SIG-M5 (cell line): ENCODE results near the gene EPB41L4A.

ENCODE experiments used
- DNase-seq: peaks from one replicate; lab custom pipeline; 2025; lab: John Stamatoyannopoulos, UW

Gene EPB41L4A

GRCh38 chr5:112353678-112354077, 65.4 kb downstream of the EPB41L4A start:
- no peak for DNase-seq

- DNase-seq: no peak
Measured at GRCh38 chr5:112351225-112351624, 67.9 kb downstream of the EPB41L4A start.

- DNase-seq: no peak
Measured at GRCh38 chr5:112350626-112351025, 68.5 kb downstream of the EPB41L4A start.

GRCh38 chr5:112349371-112349770, 69.7 kb downstream of the EPB41L4A start:
- no peak for DNase-seq

DNA sequence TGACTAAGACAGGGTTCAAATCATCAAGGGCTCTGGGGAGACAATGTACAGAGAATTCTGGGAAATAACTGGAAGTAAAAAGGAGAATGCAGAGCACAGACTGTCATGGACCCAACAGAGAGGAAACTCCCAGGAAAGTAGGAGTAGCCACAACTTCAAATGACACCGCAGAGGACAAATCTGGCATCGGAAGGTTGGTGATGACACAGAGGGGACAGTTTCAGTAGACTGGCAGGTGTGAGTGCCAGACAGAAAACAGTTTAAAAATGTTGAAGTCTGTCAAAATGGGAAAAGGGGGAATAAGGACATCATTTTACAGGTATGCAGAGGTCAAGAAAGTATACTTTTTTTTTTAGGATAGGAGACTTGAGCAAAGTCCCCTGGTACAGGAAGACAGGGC, 70.2 kb downstream of the EPB41L4A start:
- no peak for DNase-seq

DNA sequence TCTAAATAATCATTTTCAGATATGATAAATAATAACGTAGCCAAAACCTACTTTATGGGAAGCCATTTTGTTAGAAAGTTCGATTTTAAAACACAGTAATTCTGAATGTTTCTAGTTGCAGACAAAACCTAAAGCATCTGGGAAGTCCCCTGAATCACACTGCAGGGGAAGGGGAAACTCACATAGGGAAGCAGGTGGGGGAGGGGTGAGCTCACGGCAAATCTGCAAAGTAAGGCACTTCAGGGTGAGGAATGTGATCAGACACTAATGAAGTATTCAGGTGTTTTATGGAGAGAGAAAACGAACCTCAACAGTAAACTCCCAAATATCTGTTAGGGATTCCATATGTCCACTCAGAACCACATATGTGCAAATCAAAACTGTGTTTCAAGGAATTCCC, 70.7 kb downstream of the EPB41L4A start:
- no peak for DNase-seq

DNA sequence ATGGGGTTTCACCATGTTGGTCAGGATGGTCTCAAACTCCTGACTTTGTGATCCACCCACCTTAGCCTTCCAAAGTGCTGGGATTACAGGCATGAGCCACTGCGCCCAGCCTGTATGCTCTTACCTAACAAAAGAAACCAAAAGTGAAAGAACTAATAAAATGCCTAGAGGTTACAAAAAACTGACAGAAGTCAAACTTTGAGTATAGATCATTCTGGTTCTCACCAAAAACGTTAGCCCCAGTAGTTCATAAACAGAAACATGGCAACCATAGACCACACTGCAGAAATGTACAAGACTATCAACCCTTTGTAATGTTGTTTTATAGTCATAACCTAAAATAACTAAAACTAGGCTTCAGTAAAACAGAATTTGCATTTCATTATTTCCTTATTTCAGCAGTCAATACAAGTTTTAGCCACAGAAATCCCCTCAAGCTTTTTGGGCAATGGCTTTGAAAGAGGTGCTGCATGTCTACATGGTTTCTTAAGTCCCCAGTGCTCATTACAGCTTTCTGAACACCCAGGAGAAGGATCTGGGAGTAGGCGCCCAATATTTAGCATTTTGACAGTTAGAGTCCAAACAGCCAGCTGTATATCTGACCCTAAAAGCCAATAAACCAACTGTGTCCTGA, 72.5 kb downstream of the EPB41L4A start:
- no peak for DNase-seq

DNA sequence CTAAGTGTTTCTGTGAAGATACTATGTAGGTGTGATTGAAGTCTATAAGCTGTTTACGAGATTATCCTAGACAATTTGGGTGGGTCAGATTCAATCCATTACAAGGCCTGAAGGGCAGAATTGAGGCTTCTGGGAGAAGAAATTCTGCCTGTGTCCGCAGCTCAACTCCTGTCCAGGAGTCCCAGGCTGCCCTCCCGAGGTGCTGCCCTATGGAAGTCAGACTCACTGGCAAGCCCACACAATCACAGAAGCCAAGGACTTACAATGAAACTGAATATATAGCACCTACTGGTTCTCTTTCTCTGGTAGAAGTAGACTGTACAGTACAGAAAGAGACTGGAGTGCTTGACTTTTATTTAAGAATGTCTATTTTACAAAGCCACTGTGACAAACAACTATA, 74.5 kb downstream of the EPB41L4A start:
- DNase-seq: no peak

DNA sequence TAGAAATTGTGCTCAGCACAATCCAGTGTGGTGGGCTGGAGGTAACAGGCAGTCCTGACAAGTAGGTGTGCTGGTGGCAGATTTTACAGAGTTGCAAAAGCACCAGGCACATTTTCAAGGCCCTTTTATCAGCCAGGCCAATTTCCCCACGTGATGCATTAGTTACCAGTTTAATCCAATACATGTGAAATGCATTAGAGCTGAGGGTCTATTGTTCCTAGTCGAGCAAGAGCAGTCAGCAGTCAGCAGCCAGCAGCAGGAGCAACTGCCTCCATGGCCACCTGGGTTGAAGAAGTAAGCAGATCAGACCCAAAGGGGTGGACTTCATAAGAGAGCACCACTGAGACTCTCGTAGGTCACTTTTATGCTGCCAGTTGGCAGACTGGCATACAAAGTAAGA, 76.7 kb downstream of the EPB41L4A start:
- DNase-seq: no peak

GRCh38 chr5:112339761-112340160, 79.3 kb downstream of the EPB41L4A start:
- no peak for DNase-seq

- no peak for DNase-seq
Measured at GRCh38 chr5:112338681-112339337, 80.3 kb downstream of the EPB41L4A start.

DNA sequence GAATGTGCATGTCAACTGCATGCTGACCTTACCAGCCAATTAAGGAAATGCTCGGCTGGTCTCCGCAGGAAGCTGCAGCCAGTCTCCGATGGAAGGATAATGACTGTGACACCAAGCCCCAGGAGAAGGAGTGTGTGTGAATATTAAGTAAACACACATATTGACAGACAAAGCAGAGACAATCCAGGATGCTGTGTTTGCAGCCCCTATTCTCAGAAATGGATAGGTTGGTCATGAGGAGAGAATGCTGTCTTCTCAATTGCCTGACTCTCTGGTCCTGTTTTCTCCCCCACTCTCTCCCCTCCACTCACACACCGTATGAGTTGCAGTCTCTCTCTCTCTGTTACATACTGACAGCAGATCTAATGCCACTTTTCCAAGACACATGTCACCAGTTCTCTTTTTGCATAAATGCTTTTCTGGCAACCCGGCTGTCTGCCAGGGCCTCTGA, 85.7 kb downstream of the EPB41L4A start:
- DNase-seq: no peak

- no peak for DNase-seq
Measured at GRCh38 chr5:112331892-112332291, 87.2 kb downstream of the EPB41L4A start.

GRCh38 chr5:112329419-112330090, 89.5 kb downstream of the EPB41L4A start:
- no peak for DNase-seq

GRCh38 chr5:112323166-112323565, 95.9 kb downstream of the EPB41L4A start:
- no peak for DNase-seq

- DNase-seq: no peak
Measured at GRCh38 chr5:112320408-112320807, 98.7 kb downstream of the EPB41L4A start.

DNA sequence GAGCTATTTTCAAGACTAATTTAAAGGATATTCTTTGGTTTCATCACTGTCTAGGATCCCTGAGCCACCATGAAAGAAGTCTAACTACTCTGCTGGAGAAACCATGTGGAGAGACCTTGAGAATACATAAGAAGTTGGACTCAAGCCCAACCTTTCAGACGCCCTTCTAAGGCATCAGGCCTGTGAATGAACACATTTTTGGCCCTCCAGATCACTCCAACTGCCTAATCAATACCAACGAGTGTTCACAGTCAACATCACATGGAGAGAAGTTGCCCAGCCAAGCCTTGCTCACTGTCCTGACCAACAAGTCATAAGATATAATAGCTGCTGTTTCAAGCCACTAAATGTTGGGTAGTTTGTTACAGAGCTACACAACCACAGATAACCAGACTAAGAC, 100.7 kb downstream of the EPB41L4A start:
- DNase-seq: no peak

DNA sequence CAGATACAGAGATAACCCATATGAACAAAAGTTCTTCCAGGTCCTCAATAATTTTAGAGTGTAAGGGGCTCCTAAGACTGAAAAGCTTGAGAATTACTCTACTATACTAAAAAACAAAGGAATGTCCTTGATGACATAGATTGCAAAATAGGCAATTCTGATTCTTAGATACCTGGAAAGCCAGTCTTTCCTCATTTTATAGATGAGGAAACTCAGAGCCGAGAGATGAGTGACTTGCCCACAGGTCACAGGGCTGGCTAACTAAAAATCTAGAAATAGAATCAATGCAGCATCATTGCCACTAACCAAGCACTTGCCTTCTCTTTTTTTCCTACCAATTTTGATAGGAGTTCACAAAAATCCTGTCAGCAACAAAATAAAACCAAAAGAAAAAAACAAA, 101.2 kb downstream of the EPB41L4A start:
- no peak for DNase-seq

- DNase-seq: no peak
Measured at GRCh38 chr5:112316731-112317130, 102.3 kb downstream of the EPB41L4A start.

DNA sequence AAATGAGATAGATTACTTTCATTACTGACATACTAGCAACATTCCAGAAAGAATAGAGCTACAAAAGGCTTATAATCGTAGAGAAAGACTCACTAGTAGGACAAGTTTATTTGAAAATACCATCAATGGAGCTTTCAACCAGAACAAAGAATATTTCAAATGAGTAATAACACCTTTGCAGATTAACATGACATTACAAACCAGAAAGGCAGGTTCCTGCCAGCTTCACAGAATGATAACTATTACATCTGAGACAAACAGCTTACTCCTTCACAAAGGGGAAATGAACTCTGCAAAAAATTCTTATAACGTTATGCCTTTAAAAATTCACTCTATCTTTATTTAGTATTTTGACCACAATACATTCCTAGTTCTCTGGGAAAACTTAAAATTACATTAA, 103.1 kb downstream of the EPB41L4A start:
- DNase-seq: no peak

DNA sequence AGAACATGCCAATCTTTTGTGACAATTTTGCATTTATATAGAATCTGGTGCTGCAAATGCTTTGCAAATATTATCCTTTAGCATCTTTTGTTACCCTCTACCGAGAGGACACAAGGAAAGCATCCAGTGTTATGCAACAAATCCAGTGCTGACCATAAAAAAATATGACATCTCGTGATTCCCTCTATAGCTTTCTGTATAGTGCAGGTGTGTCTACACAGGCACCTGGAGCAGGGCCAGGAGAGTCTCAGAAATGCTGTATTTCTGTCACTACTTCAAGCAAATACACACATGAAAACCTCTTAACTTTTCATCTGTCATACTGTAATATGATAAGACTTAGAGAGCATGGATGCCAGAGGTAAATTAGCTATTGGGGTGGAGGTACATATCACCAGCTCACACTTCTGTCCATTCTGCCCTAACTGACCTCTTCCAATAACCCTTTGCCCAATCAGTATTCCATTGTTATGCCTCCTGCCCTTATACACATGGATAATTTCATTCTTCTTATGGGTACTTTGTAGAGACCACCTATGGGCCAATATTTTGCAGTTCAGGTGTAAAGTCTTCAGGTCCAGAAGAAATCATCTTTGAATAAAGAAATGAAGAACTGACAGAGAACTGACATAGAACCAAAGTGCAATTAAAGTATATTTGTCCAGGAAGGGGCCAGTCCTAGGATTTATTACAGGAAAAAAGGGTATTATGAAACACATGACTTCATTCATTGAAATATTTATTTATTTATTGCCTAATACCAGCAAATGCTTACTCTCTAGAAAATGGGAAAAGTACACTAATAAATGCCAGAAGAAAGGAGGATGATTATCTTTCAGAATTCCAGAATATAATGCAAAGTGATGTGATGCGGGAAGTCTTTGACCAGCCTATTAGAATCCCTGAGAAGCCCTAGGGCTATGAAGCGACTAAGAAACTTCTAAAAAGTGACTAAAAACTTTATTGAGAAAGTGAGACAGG, 106.5 kb downstream of the EPB41L4A start:
- DNase-seq: no peak

GRCh38 chr5:112310746-112311145, 108.3 kb downstream of the EPB41L4A start:
- no peak for DNase-seq
